ENCODE measurements around the gene ETNK1.
"Not testable (repeated sequence)": the region's sequence is repeated elsewhere in the genome, so short reads cannot be mapped to it uniquely, and the experiment has no call there.

Gene ETNK1

GRCh38 chr12:22687361-22688076 lies 62.5 kb downstream of the ETNK1 start:
- no peak for DNase-seq (ENCODE audit: low spot score)

GRCh38 chr12:22689876-22690275 lies 64.9 kb downstream of the ETNK1 start:
- no peak for DNase-seq (ENCODE audit: low spot score)

- DNase-seq (ENCODE audit: low spot score), result no peak
Observed at GRCh38 chr12:22691319-22691718, 66.3 kb downstream of the ETNK1 start.

- not testable (repeated sequence) for DNase-seq (ENCODE audit: low spot score)
Observed at GRCh38 chr12:22692467-22692866, 67.5 kb downstream of the ETNK1 start.

- no peak for DNase-seq (ENCODE audit: low spot score)
Observed at GRCh38 chr12:22692964-22693555, 68.1 kb downstream of the ETNK1 start.

- no peak for DNase-seq (ENCODE audit: low spot score)
Observed at GRCh38 chr12:22698576-22698975, 73.6 kb downstream of the ETNK1 start.

GRCh38 chr12:22699705-22700104 lies 74.7 kb downstream of the ETNK1 start:
- not testable (repeated sequence) for DNase-seq (ENCODE audit: low spot score)

GRCh38 chr12:22700106-22700505 lies 75.1 kb downstream of the ETNK1 start:
- no peak for DNase-seq (ENCODE audit: low spot score)

GRCh38 chr12:22701216-22701809 lies 76.3 kb downstream of the ETNK1 start:
- DNase-seq (ENCODE audit: low spot score), result not testable (repeated sequence)

- no peak for DNase-seq (ENCODE audit: low spot score)
Observed at GRCh38 chr12:22702690-22703089, 77.7 kb downstream of the ETNK1 start.

- no peak for DNase-seq (ENCODE audit: low spot score)
Observed at GRCh38 chr12:22709292-22709691, 84.3 kb downstream of the ETNK1 start.

GRCh38 chr12:22712083-22712482 lies 87.1 kb downstream of the ETNK1 start:
- DNase-seq (ENCODE audit: low spot score), result no peak

- DNase-seq (ENCODE audit: low spot score), result no peak
Observed at GRCh38 chr12:22715254-22715653, 90.3 kb downstream of the ETNK1 start.

GRCh38 chr12:22719745-22720144 lies 94.8 kb downstream of the ETNK1 start:
- DNase-seq (ENCODE audit: low spot score), result no peak

- no peak for DNase-seq (ENCODE audit: low spot score)
Observed at GRCh38 chr12:22722081-22722480, 97.1 kb downstream of the ETNK1 start.

GRCh38 chr12:22722779-22723178 lies 97.8 kb downstream of the ETNK1 start:
- peak; percentile 2 for DNase-seq (ENCODE audit: low spot score)

- no peak for DNase-seq (ENCODE audit: low spot score)
Observed at GRCh38 chr12:22728987-22729386, 104.0 kb downstream of the ETNK1 start.

GRCh38 chr12:22729431-22729956 lies 104.5 kb downstream of the ETNK1 start:
- DNase-seq (ENCODE audit: low spot score), result no peak

GRCh38 chr12:22729957-22730443 lies 105.0 kb downstream of the ETNK1 start:
- DNase-seq (ENCODE audit: low spot score), result no peak

- DNase-seq (ENCODE audit: low spot score), result no peak
Observed at GRCh38 chr12:22731236-22731635, 106.3 kb downstream of the ETNK1 start.

- DNase-seq (ENCODE audit: low spot score), result no peak
Observed at GRCh38 chr12:22733756-22734155, 108.8 kb downstream of the ETNK1 start.

- DNase-seq (ENCODE audit: low spot score), result no peak
Observed at GRCh38 chr12:22738945-22739344, 114.0 kb downstream of the ETNK1 start.

All from cerebellar cortex (tissue), 1 donor.